Limb (tissue), 2 donors: ENCODE measurements around the gene ATP5PB.
A peak's percentile ranks its signal among the peaks of the same experiment; 100 is the strongest.

ENCODE experiments used
- DNase-seq, 2 donors: peaks; one replicate each; pipeline ENCODE4 v3.0.0-alpha.2; 2016; ENCODE audit errors: extremely low spot score in 2 of 2

The ATP5PB gene

GRCh38 chr1:111446967-111447892 is 2.0 kb upstream of the ATP5PB start:
- no peak for DNase-seq

- no peak for DNase-seq
Observed at GRCh38 chr1:111448482-111448917, 764 bp upstream of the ATP5PB start.

- DNase-seq: no peak
Observed at GRCh38 chr1:111449703-111450017, 396 bp downstream of the ATP5PB start.

DNA sequence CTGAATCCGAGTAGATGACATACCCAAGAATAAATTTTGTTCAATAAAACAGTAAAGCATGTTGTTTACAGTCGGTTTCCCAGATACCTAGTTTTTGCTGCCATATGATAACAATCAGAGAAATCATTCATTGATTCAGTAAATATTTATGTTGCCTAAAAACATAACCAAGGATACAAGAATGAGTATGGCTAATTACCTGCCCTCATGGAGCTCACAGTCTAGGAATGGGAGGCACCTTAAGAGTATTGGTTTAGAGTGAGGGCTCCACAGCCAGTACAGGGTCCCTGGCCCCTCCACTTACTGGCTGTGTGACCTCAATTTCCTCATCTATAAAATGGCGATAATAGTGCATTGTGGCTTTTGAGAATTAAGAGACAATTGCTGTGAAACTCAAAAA is 921 bp downstream of the ATP5PB start:
- no peak for DNase-seq

GRCh38 chr1:111452581-111452980 is 3.3 kb downstream of the ATP5PB start:
- DNase-seq: no peak

GRCh38 chr1:111453706-111454105 is 4.4 kb downstream of the ATP5PB start:
- DNase-seq: no peak

DNA sequence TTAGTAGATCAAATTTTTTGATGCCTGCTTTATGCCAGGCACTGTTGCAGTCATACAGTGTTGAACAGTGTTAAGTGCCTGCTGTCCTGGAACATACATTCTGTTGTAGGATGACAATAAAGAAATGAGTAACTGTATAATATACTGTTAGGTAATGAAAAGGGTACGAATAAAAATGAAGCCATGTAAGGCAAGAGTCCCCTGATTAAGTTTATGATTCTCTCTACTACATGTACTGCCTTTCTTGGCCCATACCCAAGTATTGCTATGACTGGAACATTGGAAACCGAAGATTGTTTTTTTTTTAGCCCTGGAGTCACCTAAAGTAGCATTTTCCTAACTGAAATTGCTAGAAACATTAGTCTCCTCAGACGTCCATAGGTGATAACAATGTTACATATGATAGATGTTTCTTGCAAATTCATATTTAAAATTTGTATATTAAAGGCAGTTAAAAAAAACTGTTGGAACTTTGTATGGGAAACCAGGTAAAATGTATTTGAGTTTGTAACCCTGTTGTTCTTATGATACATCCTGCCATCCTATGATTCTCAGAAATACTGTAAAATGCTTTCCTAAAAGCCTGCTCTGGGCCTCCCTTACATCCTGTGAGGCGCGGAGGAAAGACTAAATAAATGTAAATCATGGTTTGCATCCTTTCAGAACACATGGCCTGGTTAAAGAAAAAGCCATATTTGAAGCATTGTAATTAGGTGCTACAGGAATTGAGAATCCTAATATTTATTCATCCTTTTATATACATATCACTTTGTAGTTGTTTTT is 5.8 kb downstream of the ATP5PB start:
- no peak for DNase-seq

DNA sequence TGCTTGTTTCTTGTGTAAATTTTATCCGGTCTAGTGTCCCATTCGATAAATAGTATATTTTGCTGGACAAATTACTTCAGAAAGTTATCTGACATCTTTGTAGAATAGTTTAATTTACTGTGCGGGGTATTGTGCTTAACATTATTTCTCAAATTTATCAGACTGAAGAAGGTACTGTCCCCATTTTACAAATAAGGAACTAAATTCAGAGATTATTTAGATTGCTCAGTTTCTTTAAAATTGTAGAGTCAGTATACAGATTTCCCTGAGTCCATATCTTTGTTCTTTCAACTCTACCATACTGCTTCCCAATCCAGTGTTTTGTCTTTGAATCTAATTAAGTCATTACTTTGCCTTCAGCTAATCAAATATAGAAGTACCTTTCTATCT is 6.4 kb downstream of the ATP5PB start:
- no peak for DNase-seq

DNA sequence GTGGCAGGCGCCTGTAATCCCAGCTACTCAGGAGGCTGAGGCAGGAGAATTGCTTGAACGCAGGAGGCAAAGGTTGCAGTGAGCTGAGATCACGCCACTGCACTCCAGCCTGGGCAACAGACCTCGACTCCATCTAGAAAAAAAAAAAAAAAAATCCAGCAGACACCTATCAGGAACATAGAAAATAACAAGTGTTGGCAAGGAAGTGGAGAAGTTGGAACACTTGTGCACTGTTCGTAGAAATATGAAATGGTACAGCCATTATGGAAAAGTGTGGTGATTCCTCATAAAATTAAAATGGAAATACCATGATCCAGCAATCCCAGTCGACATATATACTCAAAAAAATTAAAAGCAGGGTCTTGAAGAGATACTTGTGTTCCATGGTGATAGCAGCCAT is 12.5 kb downstream of the ATP5PB start:
- no peak for DNase-seq

DNA sequence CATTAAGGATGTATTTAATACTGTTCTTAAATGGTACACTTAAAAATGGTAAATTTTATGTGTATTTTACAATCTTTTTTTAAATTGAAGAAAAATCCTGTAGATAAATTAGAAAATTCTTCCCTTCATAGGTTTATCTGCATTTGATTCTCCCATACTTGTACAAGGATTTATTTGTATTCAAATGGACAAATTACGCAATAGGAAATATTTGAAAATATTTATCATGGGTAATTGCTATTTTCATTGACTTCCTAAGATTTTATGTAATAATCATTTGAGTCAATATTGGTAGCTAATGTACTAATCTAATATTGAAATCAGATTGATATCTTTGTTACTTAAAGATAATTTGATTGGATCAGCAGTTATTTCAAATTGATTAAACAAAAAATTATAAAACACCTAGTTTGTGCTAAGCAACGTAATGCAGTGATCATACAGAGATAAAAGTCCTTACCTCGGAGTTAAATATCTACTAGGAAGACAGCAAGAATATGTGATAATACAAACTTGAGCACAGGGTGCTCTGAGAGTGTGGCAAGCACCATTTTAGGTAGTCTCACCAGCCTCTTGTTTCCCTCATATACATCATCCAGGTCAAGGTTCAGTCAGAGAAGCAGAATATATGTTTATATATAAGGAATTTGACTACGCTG is 13.2 kb downstream of the ATP5PB start:
- no peak for DNase-seq

DNA sequence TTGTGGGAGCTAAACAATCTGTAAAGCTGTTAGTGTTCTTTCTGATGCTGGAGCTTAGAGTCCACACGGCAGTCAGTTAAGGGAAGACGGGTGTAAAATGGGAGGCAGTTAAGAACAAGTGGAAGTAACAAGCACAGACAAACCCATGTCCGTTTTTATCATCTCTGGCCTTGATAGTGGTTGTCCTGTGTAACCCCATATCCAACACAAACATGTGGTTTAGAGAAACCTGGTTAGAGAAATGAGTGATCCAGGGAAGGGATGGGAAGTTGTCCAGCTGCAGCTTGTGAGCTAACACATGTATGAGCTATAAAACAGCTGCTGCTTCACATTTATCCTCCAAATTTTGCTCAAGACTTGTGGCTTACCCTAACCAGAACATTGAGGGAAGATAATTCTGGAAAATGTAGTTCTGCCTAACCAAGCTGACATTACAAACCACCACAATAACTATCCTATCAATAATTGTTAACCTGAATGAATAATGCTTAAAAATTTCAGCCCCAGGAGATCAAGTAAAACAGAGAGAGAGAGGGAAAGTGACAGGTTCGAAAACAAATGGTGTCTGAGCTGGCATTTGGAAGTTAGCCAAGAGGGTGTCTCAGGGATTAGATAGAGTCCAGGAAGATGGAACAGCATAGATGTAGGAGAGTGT is 13.9 kb downstream of the ATP5PB start:
- DNase-seq: no peak

- no peak for DNase-seq
Observed at GRCh38 chr1:111465754-111466153, 16.5 kb downstream of the ATP5PB start.

GRCh38 chr1:111466480-111466879 is 17.2 kb downstream of the ATP5PB start:
- DNase-seq: no peak

DNA sequence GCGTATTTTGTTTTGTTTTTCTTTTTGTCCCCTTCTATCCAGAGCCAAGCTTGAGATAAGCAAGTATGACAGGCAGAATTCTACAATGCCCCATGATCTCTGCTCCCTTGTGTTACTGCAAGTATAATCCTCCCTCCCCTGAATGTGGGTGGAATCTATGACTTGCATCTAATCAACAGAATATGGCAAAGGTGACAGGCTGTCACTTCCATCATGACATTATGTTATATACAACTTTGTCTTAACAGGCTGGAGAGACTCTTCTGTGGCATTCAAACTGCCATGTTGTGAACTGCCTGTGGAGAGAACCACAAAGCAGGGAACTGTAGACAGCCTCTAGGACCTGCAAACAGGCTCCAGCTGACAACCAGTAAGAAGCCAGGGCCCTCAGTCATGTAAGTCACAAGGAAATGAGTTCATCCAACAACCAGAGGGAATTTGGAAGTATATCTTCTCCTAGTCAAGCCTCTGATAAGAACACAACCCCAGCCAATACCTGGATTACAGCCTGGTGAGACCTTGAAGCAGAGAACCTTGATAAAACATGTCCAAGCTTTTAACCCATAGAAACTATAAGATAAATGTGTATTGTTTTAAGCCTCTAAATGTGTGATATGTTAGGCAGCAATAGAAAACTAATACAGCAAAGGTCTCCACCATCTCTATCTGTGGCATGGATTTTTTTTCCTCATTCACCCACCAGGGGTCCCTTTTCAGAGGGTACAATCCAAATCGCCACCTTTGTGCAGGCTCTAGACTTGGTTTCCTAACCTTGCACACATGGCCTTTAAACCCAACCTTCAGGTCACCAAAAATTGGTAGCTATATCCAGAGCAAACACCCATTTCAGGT is 18.8 kb downstream of the ATP5PB start:
- DNase-seq: no peak

- no peak for DNase-seq
Observed at GRCh38 chr1:111468717-111469100, 19.4 kb downstream of the ATP5PB start.

- no peak for DNase-seq
Observed at GRCh38 chr1:111469539-111469938, 20.3 kb downstream of the ATP5PB start.

GRCh38 chr1:111470596-111470995 is 21.3 kb downstream of the ATP5PB start:
- no peak for DNase-seq

- no peak for DNase-seq
Observed at GRCh38 chr1:111471012-111471411, 21.7 kb downstream of the ATP5PB start.

- DNase-seq: no peak
Observed at GRCh38 chr1:111471538-111471937, 22.3 kb downstream of the ATP5PB start.

GRCh38 chr1:111474106-111474505 is 24.8 kb downstream of the ATP5PB start:
- DNase-seq: peak in 1 of 2 donors; percentile 16

- no peak for DNase-seq
Observed at GRCh38 chr1:111474521-111474920, 25.3 kb downstream of the ATP5PB start.
